Stimulated activated CD8-positive, alpha-beta memory T cell treated with anti-CD3 and anti-CD28 coated beads, Interleukin-12 subunit alpha, Interleukin-12 subunit beta, amount 100 ng/mL, for 1 hour (primary cell): Measurements from ENCODE around the gene TEX11.

Experiments
- DNase-seq: peaks from one replicate; pipeline ENCODE4 v3.0.0-alpha.2; 2020; ENCODE audit warnings: low read depth

Gene TEX11

DNA sequence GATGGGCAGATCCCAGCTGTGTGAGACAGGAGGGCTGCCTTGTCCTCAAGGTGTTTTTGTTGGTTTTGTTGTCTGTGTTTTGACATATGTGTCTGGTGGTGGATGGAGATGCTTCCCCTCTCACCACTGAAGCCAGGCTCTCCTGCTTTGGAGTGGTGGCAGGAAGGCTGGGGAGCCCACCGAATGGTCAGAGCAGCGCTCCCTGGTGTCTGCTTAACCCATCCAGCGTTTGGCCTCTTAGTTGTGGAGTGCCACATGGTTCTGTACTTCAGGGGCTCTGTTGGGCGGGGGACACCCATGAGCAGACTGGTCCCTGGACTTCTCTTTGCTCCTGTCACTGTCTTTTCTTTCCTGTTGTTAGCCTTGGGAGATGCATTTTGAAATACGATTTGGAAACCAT, 412.0 kb downstream of the TEX11 start:
- no peak for DNase-seq

- no peak for DNase-seq
These were observed 414.1 kb downstream of the TEX11 start for GRCh38 chrX:70494441-70494840.

GRCh38 chrX:70488856-70489255, 419.7 kb downstream of the TEX11 start:
- no peak for DNase-seq

GRCh38 chrX:70485466-70485865, 423.0 kb downstream of the TEX11 start:
- DNase-seq, result no peak

GRCh38 chrX:70482300-70482699, 426.2 kb downstream of the TEX11 start:
- no peak for DNase-seq

GRCh38 chrX:70481471-70482270, 426.8 kb downstream of the TEX11 start:
- DNase-seq, result no peak

DNA sequence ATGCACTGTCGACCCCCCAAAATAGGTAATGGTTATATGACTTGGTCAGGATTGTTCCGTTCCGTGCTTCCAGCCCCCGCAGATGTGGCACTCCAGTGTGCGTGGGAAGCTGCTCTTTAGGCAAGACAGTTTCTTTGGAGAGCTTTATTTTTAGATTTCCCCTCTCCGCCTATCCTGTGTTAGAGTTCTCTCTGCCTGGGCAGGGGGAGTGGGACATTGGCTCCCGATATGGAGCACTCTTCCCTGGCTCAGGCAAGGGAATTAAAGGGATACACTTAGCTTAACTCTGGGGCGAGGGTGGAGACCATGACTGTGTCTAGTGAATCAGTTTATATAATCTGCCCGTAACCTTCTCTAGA, 427.9 kb downstream of the TEX11 start:
- DNase-seq, result no peak

GRCh38 chrX:70479922-70480659, 428.4 kb downstream of the TEX11 start:
- no peak for DNase-seq

GRCh38 chrX:70479247-70479921, 429.1 kb downstream of the TEX11 start:
- no peak for DNase-seq
